Middle frontal gyrus (tissue), 1 donor: ENCODE data around the gene GNAT2.

ENCODE experiments used
- DNase-seq: peaks from one replicate; pipeline ENCODE4 v3.0.0-alpha.2; 2015; ENCODE audit warnings: low spot score; ENCODE audit errors: extremely low spot score

GNAT2 gene

GRCh38 chr1:109610609-109611307 lies 8.7 kb downstream of the GNAT2 start:
- DNase-seq, result no peak

DNA sequence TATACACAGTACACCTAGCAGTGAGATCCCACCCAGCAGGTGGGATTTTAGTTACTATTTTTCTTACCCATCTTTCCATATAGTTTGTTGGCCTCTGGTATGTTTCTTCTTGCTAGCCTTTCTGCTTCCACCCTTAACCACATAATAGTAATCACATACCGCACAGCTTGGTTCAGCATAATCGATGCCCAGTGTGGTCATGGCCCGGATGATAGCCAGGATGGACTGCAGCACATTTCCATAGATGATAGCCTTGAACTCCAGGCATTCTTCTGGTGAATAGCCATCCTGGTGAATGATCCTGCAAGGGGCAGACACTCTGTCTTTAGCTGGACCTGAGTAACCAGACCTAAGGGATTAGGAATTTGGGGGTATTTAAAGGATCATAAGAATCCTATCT lies 9.5 kb downstream of the GNAT2 start:
- no peak for DNase-seq

DNA sequence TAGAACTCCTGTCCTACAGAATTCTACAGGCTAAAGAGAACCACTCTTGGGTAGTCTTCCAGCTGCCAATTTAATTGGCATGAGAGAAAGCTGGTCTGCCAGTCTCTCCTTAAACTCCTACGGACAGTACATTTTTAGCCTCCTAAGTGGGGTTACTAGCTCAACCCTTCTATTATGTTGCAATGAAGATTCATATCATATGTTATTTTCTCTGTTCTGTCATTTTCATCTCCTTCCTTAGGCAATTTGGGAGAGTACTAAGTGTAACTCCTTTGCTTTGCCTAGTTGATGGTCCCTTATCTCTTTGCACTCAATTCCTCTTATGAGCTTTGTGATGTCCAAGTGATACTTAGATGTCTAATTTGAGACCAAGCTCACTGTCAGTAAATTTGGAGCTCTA lies 14.0 kb downstream of the GNAT2 start:
- no peak for DNase-seq

DNA sequence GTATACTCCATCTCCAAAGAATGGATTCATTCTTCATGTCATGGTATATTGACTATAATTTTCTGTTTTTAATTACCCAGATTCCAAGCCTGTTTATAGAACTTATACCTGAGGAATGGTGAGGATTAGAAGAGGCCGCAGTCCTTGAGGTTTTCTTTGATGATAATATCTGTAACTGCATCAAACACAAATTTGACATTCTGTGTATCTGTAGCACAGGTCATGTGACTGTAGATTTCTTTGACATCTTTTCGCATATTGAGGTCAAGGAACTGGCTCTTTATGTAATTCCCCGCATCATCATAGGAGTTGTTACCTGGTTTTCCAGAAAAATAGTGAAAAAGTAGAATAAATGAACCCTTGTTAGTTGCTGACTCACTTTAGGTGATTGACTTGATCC lies 16.2 kb downstream of the GNAT2 start:
- no peak for DNase-seq

GRCh38 chr1:109598655-109599054 lies 20.8 kb downstream of the GNAT2 start:
- no peak for DNase-seq

DNA sequence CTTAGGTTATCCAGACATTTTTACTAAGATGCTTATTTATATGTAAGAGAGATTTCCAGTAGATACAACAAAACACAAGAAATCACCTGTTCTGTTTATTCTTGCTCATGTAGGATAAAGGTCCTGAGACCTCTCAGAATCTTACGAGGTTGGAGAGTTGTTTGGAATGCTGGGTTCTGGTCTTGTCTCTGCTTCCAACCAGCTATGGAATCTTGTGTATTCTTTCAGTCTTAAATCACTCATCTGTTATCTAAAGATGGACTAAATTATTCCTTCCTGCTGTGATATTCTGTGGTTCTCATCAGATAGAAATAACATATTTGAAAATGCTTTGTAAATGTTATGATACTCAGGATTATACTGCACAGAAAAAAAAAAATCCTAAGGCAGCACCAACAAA lies 21.3 kb downstream of the GNAT2 start:
- no peak for DNase-seq

DNA sequence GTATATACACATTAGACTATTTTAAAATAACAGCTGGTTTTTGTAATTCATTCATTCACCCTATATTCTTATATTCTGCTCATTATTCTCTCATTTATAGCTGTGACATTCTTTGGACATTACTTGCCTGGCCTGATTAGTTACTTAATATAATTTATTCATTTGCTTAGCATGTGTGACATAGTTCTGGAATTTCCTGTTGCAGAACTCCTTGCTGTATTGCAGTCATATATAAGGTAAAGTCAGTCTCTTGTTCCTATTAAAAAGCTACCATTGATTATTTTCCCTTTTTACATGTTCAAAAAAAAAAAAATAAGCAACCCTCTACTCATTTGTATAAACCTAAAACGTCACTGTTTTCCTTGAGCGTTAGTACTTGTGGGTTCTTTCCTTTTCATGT lies 23.9 kb downstream of the GNAT2 start:
- DNase-seq, result no peak

DNA sequence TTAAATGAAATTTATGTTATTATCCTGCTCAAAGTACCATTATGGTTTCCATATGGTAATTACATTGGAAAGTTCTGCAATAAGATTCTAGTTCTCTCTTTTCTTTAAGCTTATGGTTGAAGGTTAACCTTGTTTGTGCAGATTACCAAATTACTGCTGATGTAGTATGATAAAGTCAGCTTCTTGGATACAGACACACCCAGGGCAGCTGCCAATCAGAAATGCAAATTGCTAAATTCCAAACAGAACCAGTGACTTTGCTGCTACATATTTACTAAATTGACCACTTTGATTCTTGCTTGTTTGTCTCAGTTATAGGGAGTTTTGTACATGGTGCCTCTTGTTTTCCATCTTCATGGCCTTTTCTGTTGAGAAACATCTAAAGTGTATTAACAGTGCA lies 26.5 kb downstream of the GNAT2 start:
- no peak for DNase-seq

DNA sequence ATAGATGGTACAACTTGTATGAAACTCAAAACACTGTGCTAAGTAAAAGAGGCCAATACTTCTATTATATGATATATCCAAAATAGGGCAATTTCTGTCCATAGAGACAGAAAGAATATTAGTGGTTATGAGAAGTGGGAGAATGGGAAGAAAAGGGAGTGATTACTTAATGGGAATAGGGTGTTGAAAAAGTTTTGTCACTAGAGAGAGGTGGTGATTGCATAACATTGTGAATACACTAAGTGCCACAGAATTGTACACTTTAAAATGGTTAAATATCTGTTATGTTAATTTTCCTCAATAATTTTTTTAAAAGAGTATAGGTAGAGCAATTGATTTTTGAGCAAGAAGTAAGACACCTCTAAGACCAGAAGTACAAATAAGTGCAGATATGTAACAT lies 29.7 kb downstream of the GNAT2 start:
- no peak for DNase-seq

- DNase-seq, result no peak
Observed at GRCh38 chr1:109589177-109589576, 30.2 kb downstream of the GNAT2 start.

- no peak for DNase-seq
Observed at GRCh38 chr1:109586055-109586454, 33.4 kb downstream of the GNAT2 start.

- DNase-seq, result no peak
Observed at GRCh38 chr1:109584766-109585165, 34.6 kb downstream of the GNAT2 start.

- no peak for DNase-seq
Observed at GRCh38 chr1:109582021-109582420, 37.4 kb downstream of the GNAT2 start.

- no peak for DNase-seq
Observed at GRCh38 chr1:109579491-109579890, 39.9 kb downstream of the GNAT2 start.

DNA sequence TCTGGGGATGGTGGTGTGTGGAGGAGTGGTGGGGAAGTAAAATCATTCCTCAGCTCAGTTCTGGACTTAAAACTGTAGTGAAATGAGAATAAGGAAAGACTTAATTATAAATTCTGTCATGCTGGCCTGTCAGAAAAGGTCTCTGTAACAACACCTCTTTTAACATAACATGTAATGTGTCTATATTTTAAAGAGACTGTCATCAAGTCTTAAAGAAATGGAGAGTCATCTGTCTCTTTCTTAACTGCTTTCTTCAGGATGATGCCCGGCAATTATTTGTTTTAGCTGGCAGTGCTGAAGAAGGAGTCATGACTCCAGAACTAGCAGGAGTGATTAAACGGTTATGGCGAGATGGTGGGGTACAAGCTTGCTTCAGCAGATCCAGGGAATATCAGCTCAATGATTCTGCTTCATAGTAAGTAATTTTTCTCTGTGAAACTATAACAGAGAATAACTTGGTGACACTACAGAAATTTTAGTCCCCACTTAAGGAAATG lies 40.4 kb downstream of the GNAT2 start:
- DNase-seq, result no peak

DNA sequence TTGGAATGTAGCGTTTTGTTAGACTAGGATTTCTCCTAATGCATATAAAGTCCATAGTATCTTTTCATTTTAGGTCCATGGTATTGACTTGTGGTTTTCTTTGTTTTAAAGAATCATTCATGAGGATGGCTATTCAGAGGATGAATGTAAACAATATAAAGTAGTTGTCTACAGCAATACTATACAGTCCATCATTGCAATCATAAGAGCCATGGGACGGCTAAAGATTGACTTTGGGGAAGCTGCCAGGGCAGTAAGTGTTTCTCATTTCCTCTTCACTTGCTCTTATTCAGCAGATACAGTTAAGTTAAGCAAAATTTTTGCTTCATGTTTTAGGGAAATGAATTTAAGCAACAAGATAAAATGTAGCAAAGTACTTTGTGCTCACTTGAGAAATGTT lies 45.6 kb downstream of the GNAT2 start:
- DNase-seq, result no peak

- DNase-seq, result no peak
Observed at GRCh38 chr1:109570414-109570813, 49.0 kb downstream of the GNAT2 start.

DNA sequence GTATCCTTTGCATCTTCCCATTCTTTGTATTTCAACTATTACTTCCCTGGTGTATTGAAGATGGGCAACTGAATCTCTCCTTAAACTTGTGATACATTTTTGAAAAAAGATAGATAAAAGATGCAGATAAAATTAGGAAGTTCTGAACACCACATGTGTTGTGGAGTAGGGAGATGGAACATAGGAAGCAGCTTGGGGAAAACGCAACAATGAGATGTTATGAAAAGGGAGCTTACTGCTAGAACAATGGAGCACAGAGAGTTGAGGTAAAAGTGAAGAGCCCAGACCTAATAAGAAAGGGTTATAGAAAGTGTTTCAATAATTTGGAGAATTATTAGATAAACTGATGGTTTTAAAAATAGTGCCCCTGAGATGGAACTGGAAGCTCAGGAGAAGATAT lies 50.1 kb downstream of the GNAT2 start:
- no peak for DNase-seq

GRCh38 chr1:109567877-109568672 lies 51.3 kb downstream of the GNAT2 start:
- DNase-seq, result no peak

DNA sequence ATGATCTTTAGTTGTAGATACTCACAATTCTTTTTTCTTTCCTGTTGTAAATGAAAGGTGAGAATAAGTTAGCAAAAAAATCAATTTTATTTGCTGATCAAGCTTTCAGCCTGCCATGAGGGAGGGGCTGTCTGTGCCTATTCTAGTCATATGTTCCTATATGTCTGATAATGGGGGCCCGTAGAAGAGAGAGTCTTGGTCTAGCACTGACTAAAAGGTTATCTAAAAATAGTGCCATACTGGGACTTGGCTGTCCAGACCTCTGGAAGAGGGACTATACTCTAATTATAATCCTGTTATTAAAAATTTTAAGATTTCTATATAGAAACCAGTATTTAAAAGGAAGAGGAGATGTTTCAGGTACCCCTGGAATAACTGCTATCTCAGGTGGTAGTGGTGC lies 52.4 kb downstream of the GNAT2 start:
- DNase-seq, result no peak

DNA sequence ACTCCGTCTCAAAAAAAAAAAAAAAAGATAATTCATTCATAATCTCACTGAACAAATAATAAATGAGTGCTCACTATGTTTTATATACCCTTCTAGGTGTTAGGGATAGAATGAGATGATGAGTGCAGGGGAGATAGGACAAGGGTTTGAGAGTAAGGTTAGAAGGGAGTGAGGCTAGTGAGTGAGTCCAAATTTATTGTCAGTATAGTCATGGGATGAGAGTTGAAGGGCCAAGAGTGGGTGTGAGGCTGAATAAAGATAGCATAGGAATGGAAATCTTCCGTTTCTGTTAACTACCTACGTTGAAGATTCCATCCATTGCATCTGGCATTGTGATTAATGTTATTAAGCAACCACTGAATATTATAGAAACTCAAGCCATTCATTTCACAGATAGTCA lies 54.2 kb downstream of the GNAT2 start:
- no peak for DNase-seq

DNA sequence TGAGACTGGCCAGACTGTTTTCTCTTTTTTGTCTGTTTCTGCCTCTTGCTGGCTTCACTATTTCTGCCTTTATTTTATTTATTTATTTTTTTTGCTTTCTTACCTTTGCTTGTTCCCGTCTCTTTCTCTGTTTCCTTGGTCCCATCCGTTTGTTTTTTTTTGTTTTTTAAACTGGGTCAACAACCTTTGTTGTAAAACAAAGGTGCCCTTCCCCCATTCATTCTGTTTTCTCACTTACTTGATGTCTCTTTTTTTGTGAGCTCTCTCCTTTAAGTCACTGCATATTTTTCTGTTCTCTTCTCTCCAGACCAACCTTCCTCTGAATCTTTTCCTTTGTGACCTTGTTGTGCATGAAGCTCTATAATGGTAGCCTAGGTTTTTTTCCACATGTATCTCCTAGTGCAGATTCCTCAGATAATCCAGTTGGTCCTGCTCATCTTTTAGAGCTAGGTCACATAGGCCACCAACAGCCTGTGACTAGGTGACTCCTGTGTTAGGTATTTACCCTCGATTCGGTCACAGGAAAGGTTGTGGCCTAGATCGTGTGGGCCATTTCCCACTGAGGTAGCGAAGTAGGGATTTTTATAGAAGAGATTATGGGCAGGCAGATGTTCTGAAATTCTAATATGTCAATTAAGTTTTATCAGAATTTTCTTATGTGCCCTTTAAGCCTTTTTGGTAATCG lies 55.1 kb downstream of the GNAT2 start:
- no peak for DNase-seq
